Hepatocyte (in vitro differentiated cells): ENCODE measurements around the gene SYCE1L.

Source experiments
- CTCF ChIP-seq: fragments of 200-600 bp; sonication (generic); IDR thresholded peaks from 2 replicates; pipeline ENCODE4 v1.5.1; 2016; ENCODE audit warnings: antibody characterized with exemption, mild to moderate bottlenecking; ENCODE audit not compliant: poor library complexity
- EZH2 ChIP-seq: fragments of 200-600 bp; sonication (generic); IDR thresholded peaks from 2 replicates; pipeline ENCODE4 v1.6.1; 2016; ENCODE audit warnings: antibody characterized with exemption, mild to moderate bottlenecking, borderline replicate concordance

- TF ChIP-seq CTCF = no peak
- no peak for TF ChIP-seq EZH2
These were observed 34.8 kb downstream of the SYCE1L start for GRCh38 chr16:77233799-77234519.
